ENCODE results near the gene SLC32A1.

DNA sequence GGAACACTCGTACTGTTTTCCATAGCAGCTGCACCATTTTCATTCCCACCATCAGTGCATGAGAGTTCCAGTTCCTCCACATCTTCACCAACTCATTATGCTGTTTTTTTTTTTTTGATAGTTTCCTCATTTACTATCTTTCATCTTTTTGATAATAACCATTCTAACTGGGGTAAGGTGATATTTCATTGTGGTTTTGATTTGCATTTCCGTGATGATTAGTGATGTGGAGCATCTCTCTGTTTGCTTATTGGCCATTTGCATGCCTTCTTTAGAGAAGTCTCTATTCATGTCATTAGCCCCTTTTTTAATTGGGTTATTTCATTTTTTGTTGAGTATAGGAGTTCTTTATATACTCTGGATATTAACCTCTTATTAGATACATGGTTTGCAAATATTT is 49.9 kb downstream of the SLC32A1 start:
- no peak for TF ChIP-seq POLR2A (IDR thresholded peaks at IDR 0.05)
- TF ChIP-seq, protein P1, sequence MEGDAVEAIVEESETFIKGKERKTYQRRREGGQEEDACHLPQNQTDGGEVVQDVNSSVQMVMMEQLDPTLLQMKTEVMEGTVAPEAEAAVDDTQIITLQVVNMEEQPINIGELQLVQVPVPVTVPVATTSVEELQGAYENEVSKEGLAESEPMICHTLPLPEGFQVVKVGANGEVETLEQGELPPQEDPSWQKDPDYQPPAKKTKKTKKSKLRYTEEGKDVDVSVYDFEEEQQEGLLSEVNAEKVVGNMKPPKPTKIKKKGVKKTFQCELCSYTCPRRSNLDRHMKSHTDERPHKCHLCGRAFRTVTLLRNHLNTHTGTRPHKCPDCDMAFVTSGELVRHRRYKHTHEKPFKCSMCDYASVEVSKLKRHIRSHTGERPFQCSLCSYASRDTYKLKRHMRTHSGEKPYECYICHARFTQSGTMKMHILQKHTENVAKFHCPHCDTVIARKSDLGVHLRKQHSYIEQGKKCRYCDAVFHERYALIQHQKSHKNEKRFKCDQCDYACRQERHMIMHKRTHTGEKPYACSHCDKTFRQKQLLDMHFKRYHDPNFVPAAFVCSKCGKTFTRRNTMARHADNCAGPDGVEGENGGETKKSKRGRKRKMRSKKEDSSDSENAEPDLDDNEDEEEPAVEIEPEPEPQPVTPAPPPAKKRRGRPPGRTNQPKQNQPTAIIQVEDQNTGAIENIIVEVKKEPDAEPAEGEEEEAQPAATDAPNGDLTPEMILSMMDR (IDR thresholded peaks at IDR 0.05), result no peak
